CD14-positive monocyte (primary cell): ENCODE measurements around the gene SGCE. TPM values are rescaled to one million over a fixed set of nuclear protein-coding genes. Genes with fewer than 3 reads are reported as not detected.

Experiments used
- DNase-seq, 3 donors: peaks; one replicate each; pipeline ENCODE4 v3.0.0-alpha.2; 2011 to 2022
- H2AFZ ChIP-seq: 2 replicates; pipeline ENCODE4 v1.6.0; 2012; ENCODE audit warnings: mild to moderate bottlenecking, low read depth, low read length, inconsistent platforms; ENCODE audit not compliant: insufficient read depth, poor library complexity, severe bottlenecking
- H3K27ac ChIP-seq, 2 donors: 1 replicate in 1 of 2; 2 replicates in 1 of 2; pipeline ENCODE4 v1.5.1; 2012 to 2013; ENCODE audit warnings: low read length in 2 of 2, control low read depth in 1 of 2, inconsistent platforms in 1 of 2, low read depth in 1 of 2, mild to moderate bottlenecking in 1 of 2
- H3K27me3 ChIP-seq, 2 donors: one replicate each; pipeline versions ENCODE4 v1.6.0 to v1.6.1; 2011 to 2013; ENCODE audit warnings: low read length in 2 of 2; ENCODE audit not compliant: control insufficient read depth in 2 of 2, insufficient read depth in 2 of 2
- H3K36me3 ChIP-seq, 2 donors: replicated peaks in 1 of 2; 1 replicate in 1 of 2; 2 replicates in 1 of 2; pipeline versions ENCODE4 v1.5.1 to v1.6.1; 2012 to 2013; ENCODE audit warnings: low read length in 2 of 2, control low read depth in 1 of 2, inconsistent platforms in 1 of 2, mild to moderate bottlenecking in 1 of 2; ENCODE audit not compliant: insufficient read depth in 2 of 2, control insufficient read depth in 1 of 2
- H3K4me1 ChIP-seq, 2 donors: 1 replicate in 1 of 2; 2 replicates in 1 of 2; pipeline versions ENCODE4 v1.5.1 to v1.6.1; 2012 to 2013; ENCODE audit warnings: low read length in 2 of 2, control low read depth in 1 of 2, inconsistent platforms in 1 of 2, mild to moderate bottlenecking in 1 of 2, moderate library complexity in 1 of 2; ENCODE audit not compliant: insufficient read depth in 2 of 2, control insufficient read depth in 1 of 2
- H3K4me2 ChIP-seq: replicated peaks from 2 replicates; pipeline ENCODE3; 2012; ENCODE audit warnings: low read length, moderate library complexity, mild to moderate bottlenecking; ENCODE audit not compliant: poor library complexity, severe bottlenecking; ENCODE audit errors: extremely low read depth
- H3K4me3 ChIP-seq, 3 experiments: fragments of 200-600 bp in 1 of 3; sonication (generic) in 1 of 3; replicated peaks in 1 of 3; 1 replicate in 2 of 3; 2 replicates in 1 of 3; pipeline ENCODE4 v1.5.1; 2011 to 2013; ENCODE audit warnings: low read length in 3 of 3, mild to moderate bottlenecking in 3 of 3, control low read depth in 2 of 3, low read depth in 2 of 3, inconsistent platforms in 1 of 3, moderate library complexity in 1 of 3
- H3K79me2 ChIP-seq: 2 replicates; pipeline ENCODE4 v1.6.0; 2012; ENCODE audit warnings: mild to moderate bottlenecking, control low read depth, inconsistent platforms, low read length, moderate library complexity; ENCODE audit not compliant: insufficient read depth
- H3K9ac ChIP-seq: 2 replicates; pipeline ENCODE4 v1.6.0; 2017; ENCODE audit warnings: low read length, mild to moderate bottlenecking; ENCODE audit not compliant: insufficient read depth, poor library complexity, severe bottlenecking
- H3K9me3 ChIP-seq, 2 donors: replicated peaks in 1 of 2; 1 replicate in 1 of 2; 2 replicates in 1 of 2; pipeline versions ENCODE4 v1.5.1 to v1.6.1; 2012 to 2013; ENCODE audit warnings: low read length in 2 of 2, control low read depth in 1 of 2; ENCODE audit not compliant: control insufficient read depth in 1 of 2, insufficient read depth in 1 of 2
- H4K20me1 ChIP-seq: 2 replicates; pipeline ENCODE4 v1.6.0; 2012; ENCODE audit warnings: mild to moderate bottlenecking, low read length, control low read depth, moderate library complexity; ENCODE audit not compliant: insufficient read depth
- H3K27ac Mint-ChIP-seq, 7 donors: one replicate each; pipeline ENCODE4 v1.8.0; 2020; ENCODE audit warnings: mild to moderate bottlenecking in 7 of 7, mixed read lengths in 7 of 7, moderate library complexity in 6 of 7, inconsistent platforms in 2 of 7
- H3K27me3 Mint-ChIP-seq, 3 donors: one replicate each; pipeline ENCODE4 v1.8.0; 2021 to 2022; ENCODE audit warnings: low read depth in 3 of 3, mild to moderate bottlenecking in 3 of 3, mixed read lengths in 3 of 3, moderate library complexity in 3 of 3, inconsistent platforms in 1 of 3
- H3K36me3 Mint-ChIP-seq, 2 donors: one replicate each; pipeline ENCODE4 v1.8.0; 2020; ENCODE audit warnings: mixed read lengths in 2 of 2, inconsistent platforms in 1 of 2, mild to moderate bottlenecking in 1 of 2
- H3K4me1 Mint-ChIP-seq: one replicate; pipeline ENCODE4 v1.8.0; 2020; ENCODE audit warnings: mild to moderate bottlenecking, mixed read lengths
- H3K4me3 Mint-ChIP-seq, 2 donors: one replicate each; pipeline ENCODE4 v1.8.0; 2020; ENCODE audit warnings: mild to moderate bottlenecking in 2 of 2, mixed read lengths in 2 of 2, moderate library complexity in 1 of 2
- H3K9me3 Mint-ChIP-seq, 7 donors: one replicate each; pipeline ENCODE4 v1.8.0; 2020 to 2022; ENCODE audit warnings: mixed read lengths in 7 of 7, mild to moderate bottlenecking in 6 of 7, moderate library complexity in 6 of 7, inconsistent platforms in 2 of 7
- WGBS: methylation state at CpG from one replicate; pipeline ENCODE4 v1.1.5; 2013; ENCODE audit warnings: missing lambda C conversion rate; ENCODE audit not compliant: insufficient coverage; 5-methylcytosine and 5-hydroxymethylcytosine counted together
- intact Hi-C, 2 donors: fragments of 100-400 bp; cut with micrococcal nuclease; formaldehyde crosslinking; loops; one replicate each; pipeline versions ENCODE4 v1.15.0 to v1.15.1; 2023
- polyA plus RNA-seq, 3 donors: library from polyadenylated mRNA; depleted of rRNA in 1 of 3; unstranded in 2 of 3; stranded (reverse) in 1 of 3; fragments of 300-500 nt in 2 of 3; fragments of >200 nt in 1 of 3; fragmentation: Illumina TruSeq in 2 of 3; gene quantifications; 1 replicate in 2 of 3; 2 replicates in 1 of 3; pipeline ENCODE4 v1.2.3, GENCODE V29; 2012 to 2021
- TF ChIP-seq, protein P1 (sequence below): fragments of 200-600 bp; IDR thresholded peaks from one replicate; pipeline ENCODE4 v1.8.0; 2022; ENCODE audit warnings: antibody characterized with exemption, mild to moderate bottlenecking

SGCE gene
- polyA plus RNA-seq, 3 donors, result not detected

DNA sequence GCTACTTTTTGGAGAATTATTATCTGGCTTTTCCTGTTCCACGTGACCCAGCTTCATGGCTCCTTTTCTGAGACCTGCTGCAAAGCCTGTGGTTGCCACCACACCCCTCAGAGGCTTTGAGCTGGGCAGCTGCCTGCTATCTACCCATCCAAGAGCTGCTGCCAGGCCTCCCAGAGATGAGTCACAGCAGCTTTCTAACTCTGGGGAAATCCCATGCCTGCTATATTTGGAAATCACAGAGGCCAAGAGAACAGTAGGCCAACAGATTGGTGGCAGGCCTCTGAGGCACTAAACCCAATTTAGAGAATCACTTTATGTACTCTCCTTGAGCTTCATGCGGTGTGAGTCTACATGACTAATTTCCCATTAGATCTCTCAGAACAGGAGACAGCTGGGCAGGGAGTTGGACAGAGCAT lies 35.2 kb downstream of the SGCE start:
- WGBS, result 0% methylated on average over 1 of the region's 2 CpGs
- peak overlapping the region in 1 of 7 donors; percentile 49 for H3K27ac Mint-ChIP-seq

DNA sequence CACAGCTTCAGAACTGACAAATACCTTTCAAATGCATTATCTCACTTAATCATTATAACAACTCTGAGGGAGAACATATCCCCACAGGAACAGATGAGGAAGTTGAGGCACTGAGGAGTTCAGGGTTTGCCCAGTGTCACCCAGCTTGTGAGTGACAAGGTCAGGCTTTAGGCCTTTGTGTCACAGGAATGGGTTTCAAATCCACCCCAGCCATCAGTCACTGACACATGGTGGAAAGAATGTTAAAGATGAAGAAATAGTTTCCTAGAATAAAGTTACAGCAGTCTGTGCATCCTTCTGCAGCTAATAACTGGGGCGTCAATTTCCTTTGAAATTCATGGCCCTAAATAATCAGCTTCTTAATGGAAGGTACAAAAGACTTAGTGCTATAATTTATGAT lies 37.8 kb downstream of the SGCE start:
- no CpG with 5 or more reads among the region's 1 CpG for WGBS
- intact Hi-C loops, result no loop called here
- peaks cover 0 to 1% (median 0%) of the 10 kb centered on the region in 3 donors for H3K27me3 Mint-ChIP-seq

More for the DNA sequence above, 35.2 kb downstream of the SGCE start:
- Histone ChIP-seq H3K27me3 (no peaks in the 10 kb centered on the region), H3K36me3 (no peaks in the 10 kb centered on the region), H2AFZ (no peak overlapping the region), H3K27ac (no peak overlapping the region), H3K4me1 (no peaks in the 10 kb centered on the region), H3K9ac (no peak overlapping the region), H3K4me2 (no peak overlapping the region), H3K4me3 (no peak overlapping the region), H3K9me3 (no peaks in the 10 kb centered on the region), H3K79me2 (no peaks in the 10 kb centered on the region), H4K20me1 (no peaks in the 10 kb centered on the region)
- H3K4me3 Mint-ChIP-seq, result no peak overlapping the region
- peaks cover 0 to 2% (median 0%) of the 10 kb centered on the region in 7 donors for H3K9me3 Mint-ChIP-seq
- TF ChIP-seq, protein P1, sequence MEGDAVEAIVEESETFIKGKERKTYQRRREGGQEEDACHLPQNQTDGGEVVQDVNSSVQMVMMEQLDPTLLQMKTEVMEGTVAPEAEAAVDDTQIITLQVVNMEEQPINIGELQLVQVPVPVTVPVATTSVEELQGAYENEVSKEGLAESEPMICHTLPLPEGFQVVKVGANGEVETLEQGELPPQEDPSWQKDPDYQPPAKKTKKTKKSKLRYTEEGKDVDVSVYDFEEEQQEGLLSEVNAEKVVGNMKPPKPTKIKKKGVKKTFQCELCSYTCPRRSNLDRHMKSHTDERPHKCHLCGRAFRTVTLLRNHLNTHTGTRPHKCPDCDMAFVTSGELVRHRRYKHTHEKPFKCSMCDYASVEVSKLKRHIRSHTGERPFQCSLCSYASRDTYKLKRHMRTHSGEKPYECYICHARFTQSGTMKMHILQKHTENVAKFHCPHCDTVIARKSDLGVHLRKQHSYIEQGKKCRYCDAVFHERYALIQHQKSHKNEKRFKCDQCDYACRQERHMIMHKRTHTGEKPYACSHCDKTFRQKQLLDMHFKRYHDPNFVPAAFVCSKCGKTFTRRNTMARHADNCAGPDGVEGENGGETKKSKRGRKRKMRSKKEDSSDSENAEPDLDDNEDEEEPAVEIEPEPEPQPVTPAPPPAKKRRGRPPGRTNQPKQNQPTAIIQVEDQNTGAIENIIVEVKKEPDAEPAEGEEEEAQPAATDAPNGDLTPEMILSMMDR, result no peak
- DNase-seq, result peak; percentile 4 to 68 (median 23)
- no peaks in the 10 kb centered on the region for H3K36me3 Mint-ChIP-seq
- intact Hi-C loops, result no loop called here
- peaks cover 4% of the 10 kb centered on the region for H3K4me1 Mint-ChIP-seq
- H3K27me3 Mint-ChIP-seq, result no peaks in the 10 kb centered on the region

More for the DNA sequence above, 37.8 kb downstream of the SGCE start:
- no peak overlapping the region for H3K27ac Mint-ChIP-seq
- Histone ChIP-seq H3K4me3 (no peak overlapping the region), H2AFZ (no peak overlapping the region), H3K27ac (no peak overlapping the region), H3K36me3 (no peaks in the 10 kb centered on the region), H3K4me1 (no peaks in the 10 kb centered on the region), H3K79me2 (no peaks in the 10 kb centered on the region), H3K27me3 (no peaks in the 10 kb centered on the region), H4K20me1 (no peaks in the 10 kb centered on the region), H3K9me3 (no peaks in the 10 kb centered on the region), H3K9ac (no peak overlapping the region), H3K4me2 (no peak overlapping the region)
- no peaks in the 10 kb centered on the region for H3K36me3 Mint-ChIP-seq
- TF ChIP-seq, protein P1, result no peak
- H3K9me3 Mint-ChIP-seq, result peaks cover 0 to 2% (median 0%) of the 10 kb centered on the region in 7 donors
- peaks cover 4% of the 10 kb centered on the region for H3K4me1 Mint-ChIP-seq
- DNase-seq, result no peak
- H3K4me3 Mint-ChIP-seq, result no peak overlapping the region
